Stimulated activated CD4-positive, alpha-beta T cell treated with anti-CD3 and anti-CD28 coated beads, Interleukin-15, amount 100 ng/mL, for 1 hour (primary cell): ENCODE results near the gene MAS1L.
"Not testable (repeated sequence)": the region's sequence is repeated elsewhere in the genome, so short reads cannot be mapped to it uniquely, and the experiment has no call there.

Experiments
- DNase-seq, 2 donors: peaks; one replicate each; pipeline ENCODE4 v3.0.0-alpha.2; 2020; ENCODE audit warnings: low read depth in 1 of 2, low spot score in 1 of 2

Gene MAS1L

DNA sequence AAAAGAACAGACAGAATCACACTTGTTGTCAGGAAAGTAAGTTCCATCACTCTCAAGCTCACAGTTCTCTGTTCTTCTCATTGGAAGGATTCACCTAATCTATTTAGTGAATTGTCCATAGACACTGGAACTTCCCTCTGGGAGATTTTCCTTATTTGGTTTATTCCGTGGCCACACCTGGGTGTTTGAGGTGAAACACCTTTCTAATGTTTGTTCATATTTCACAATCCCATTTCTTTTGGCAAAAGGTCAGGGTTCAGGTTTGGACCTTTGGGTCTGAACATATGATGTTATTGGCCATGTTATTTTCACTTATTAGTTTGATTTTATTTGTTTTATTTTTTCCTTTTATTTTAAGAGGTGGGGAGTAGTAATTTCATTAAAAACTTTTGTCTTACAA, 4.0 kb downstream of the MAS1L start:
- DNase-seq = no peak

DNA sequence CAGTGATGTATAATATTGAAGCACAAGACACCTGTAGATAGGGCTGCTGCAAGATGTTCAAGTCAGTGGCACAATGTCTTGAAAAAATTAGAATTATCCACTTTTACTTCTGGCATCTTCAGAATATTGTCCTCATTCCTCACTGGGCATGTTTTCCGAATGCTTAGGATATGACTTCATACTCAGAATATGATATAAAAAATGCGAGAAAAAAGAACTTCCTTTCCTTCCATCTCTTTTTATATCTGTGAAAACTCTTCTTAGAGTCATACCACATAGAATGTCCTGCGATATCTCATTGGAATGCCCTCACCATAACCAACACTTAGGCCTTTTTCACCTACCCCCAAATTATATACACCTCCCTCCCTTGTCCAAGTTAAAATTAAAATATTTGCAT, 4.6 kb downstream of the MAS1L start:
- DNase-seq = no peak

- DNase-seq = no peak
Measured at GRCh38 chr6:29479560-29479959, 8.2 kb downstream of the MAS1L start.

GRCh38 chr6:29478740-29479139, 9.0 kb downstream of the MAS1L start:
- DNase-seq = no peak

DNA sequence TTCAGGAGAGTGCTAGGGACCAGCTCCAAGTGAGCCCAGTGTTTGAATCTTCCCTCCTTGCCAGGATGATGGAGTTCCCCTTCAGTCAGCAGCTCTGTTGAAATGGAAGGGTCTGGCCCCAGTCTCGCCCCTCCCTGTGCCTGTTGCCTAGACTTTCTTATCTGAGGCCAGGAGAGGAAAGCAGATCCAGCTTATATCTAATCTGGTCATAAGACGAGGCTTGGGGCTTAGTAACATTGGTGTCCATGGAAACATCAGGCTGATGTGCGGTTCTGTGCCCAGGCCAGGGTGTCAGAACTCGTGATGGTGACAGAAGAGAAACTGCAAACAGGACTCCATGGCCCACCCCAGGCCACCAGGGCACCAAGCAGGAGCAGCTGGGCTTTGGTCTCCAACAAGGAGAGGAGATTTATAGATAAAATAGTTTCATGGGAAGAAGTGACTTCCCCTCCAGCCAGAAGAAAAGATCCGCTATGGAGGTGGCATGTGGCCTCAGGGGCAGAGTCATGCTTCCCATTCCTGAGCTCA, 9.8 kb downstream of the MAS1L start:
- DNase-seq = no peak

- DNase-seq = no peak
Measured at GRCh38 chr6:29474996-29475395, 12.8 kb downstream of the MAS1L start.

DNA sequence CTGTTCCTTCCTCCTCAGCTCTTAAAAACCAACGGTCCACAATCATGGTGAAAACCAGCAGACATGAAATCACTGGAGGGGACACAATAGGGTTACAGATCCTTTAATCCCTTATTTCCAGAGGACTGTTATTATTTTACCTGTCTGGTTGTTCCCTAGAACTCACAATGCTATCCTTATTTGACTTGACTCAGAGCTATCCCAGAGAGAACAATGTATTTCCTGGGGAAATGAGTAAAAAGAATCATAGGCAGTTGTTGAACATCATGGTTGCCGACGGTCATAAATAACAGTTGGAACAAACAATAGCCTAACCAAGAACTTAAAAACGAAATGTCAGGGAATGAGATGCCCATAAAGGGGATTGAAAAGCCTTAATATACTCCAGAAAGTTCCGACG, 21.5 kb downstream of the MAS1L start:
- DNase-seq = no peak

GRCh38 chr6:29465801-29466200, 22.0 kb downstream of the MAS1L start:
- no peak for DNase-seq

DNA sequence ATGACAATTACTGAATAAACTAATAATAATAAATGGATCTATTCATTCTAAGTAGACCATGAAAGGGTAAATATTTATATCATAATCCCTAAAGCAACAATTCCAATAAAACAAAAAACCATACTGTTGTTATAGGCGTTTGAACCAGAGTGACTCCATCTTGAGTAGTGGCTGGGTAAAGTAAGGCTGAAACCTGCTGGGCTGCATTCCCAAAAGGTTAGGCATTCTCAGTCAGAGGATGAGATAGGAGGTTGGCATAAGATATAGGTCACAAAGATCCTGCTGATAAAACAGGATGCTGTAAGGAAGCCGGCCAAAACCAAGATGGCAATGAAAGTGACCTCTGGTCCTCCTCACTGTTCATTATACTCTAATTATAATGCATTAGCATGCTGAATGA, 22.5 kb downstream of the MAS1L start:
- no peak for DNase-seq

- DNase-seq = no peak
Measured at GRCh38 chr6:29462022-29462421, 25.7 kb downstream of the MAS1L start.

DNA sequence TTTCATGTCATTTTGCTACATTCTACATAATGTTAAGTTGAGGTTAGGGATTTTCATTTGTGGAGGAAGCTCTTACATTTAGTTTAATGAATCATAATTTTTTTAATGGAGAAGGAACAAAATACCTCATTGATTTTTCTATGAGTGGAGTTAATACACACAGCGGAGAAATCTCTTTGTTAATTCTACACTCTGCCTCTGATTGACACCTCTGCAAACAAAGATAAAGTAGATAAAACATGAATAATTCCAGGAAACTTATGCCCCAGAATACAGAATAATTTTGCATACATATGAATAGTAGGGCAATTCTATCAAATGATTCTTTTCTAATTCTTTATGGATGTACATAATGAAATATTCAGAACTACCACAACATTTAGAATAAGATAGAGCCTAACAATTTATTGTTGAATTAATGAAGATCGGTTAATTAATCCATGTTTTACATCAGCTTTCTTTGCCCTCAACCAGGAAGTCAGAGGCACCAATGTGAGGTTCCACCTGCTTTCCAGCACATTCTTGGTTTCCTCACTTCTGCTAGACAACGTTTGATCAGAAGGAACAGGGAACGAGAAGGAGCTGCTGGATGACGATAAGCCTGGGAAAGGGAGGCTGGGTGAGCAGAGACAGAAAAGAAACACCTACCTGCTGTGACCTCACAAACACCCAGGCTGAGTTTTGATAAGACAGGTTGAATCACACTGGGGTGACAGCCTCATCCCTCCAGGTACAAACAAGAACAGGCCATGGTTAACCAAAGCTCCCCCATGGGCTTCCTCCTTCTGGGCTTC, 26.5 kb downstream of the MAS1L start:
- no peak for DNase-seq

- DNase-seq = no peak
Measured at GRCh38 chr6:29456971-29457370, 30.8 kb downstream of the MAS1L start, which contains the start of the genes OR11A1 and OR2H1. Gene OR11A1, minus strand, starts transcription at chr6:29457071. Its CDS starts 29,430 bp downstream, at chr6:29427641. Gene OR2H1, plus strand, starts transcription at chr6:29457155. Its CDS starts 4,615 bp downstream, at chr6:29461770.

DNA sequence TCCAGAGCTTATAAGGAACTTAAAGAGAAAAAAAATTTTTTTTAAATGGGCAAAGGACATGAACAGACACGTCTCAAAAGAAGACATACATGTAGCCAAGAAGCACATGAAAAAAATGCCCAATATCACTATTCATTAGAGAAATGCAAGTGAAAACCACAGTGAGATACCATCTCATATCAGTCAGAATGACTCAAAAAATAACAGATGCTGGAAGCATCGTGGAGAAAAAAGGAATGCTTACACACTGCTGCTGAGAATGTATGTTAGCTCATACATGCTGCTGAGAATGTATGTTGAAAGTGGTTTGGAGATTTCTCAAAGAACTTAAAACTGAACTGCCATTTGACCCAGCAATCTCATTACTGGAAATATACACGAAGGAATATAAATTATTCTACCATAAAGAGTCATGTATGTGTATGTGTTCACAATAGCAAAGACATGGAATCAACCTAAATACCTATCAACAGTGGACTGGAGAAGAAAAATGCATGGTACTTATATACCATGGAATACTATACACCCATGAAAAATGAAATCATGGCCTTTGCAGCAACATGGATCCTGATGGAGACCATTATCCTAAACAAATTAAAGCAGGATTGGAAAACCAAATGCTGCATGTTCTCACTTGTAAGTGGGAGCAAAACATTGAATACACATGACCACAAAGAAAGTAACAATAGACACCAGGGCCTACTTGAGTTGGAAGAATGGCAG, 36.1 kb downstream of the MAS1L start:
- DNase-seq = no peak

DNA sequence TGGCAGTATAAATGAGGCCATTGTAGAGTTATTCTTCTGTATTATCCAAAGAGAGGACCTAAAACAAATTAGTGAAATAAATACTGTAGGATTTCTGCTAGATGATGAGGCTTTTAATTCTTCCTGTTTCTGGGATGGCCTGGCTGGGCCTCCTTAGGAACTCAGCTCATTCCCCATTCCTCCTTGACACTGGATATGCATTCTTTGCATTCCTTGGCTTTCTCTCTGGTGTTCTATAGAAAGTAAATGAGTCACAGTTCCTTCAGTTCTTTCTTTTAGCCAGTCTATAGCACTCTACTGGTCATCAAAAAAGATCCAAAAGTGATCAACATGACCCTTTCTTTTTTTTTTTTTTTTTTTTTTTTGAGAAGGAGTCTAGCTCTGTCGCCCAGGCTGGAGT, 40.1 kb downstream of the MAS1L start:
- DNase-seq = no peak

DNA sequence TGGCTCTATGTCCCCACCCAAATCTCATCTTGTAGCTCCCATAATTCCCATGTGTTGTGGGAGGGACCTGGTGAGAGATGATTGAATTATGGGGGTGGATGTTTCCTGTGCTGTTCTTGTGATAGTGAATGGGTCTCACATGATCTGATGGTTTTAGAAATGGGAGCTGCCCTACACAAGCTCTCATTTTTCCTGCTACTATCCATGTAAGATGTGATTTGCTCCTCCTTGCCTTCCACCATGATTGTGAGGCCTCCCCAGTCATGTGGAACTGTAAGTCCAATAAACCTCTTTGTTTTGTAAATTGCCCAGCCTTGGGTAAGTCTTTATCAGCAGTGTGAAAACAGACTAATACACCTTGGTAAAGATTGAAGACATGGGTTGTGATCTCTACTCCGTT, 43.7 kb downstream of the MAS1L start:
- DNase-seq = not testable (repeated sequence)

GRCh38 chr6:29442719-29443118, 45.0 kb downstream of the MAS1L start:
- no peak for DNase-seq

GRCh38 chr6:29439006-29439405, 48.8 kb downstream of the MAS1L start, which contains the start of gene OR10C1:
Gene OR10C1, plus strand, starts transcription at chr6:29439306. Its CDS starts 710 bp downstream, at chr6:29440016.
- no peak for DNase-seq

DNA sequence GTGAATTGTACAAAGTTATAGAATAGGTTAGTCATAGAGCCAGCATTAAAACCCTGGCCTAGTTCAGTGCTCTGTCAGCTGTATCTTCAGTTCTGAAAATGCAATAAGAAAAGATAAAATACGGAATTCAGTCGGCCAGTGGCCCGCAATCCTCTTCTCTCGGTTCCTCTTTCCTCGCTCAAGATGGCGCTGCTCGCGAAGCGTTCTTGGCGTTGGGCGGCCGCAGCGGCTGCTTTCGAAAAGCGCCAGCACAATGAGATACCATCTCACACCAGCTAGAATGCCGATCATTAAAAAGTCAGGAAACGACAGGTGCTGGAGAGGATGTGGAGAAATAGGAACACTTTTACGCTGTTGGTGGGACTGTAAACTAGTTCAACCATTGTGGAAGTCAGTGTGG, 51.0 kb downstream of the MAS1L start:
- DNase-seq = not testable (repeated sequence)
